Ishikawa (cell line): ENCODE measurements around the gene ABTB2.

Experiments
- CEBPB ChIP-seq: IDR thresholded peaks from 2 replicates; pipeline ENCODE4 v1.6.1; 2012
- CREB1 ChIP-seq: IDR thresholded peaks from 2 replicates; pipeline ENCODE4 v1.6.1; 2012; ENCODE audit warnings: low read depth
- EGR1 ChIP-seq: IDR thresholded peaks from 2 replicates; pipeline ENCODE4 v1.6.1; 2012
- EP300 ChIP-seq: IDR thresholded peaks from 2 replicates; pipeline ENCODE4 v1.6.1; 2012; ENCODE audit warnings: borderline replicate concordance
- FOXM1 ChIP-seq: IDR thresholded peaks from 2 replicates; pipeline ENCODE4 v1.6.1; 2012; ENCODE audit warnings: low read depth, borderline replicate concordance
- MAX ChIP-seq: IDR thresholded peaks from 2 replicates; pipeline ENCODE4 v1.6.1; 2012
- NFIC ChIP-seq: IDR thresholded peaks from 2 replicates; pipeline ENCODE4 v1.6.1; 2012
- RAD21 ChIP-seq: IDR thresholded peaks from 2 replicates; pipeline ENCODE4 v1.6.1; 2012; ENCODE audit warnings: low read depth
- TAF1 ChIP-seq: IDR thresholded peaks from 2 replicates; pipeline ENCODE4 v1.6.1; 2012; ENCODE audit warnings: low read depth, mild to moderate bottlenecking
- TCF12 ChIP-seq: IDR thresholded peaks from 2 replicates; pipeline ENCODE4 v1.6.1; 2012; ENCODE audit warnings: low read depth
- TEAD4 ChIP-seq: IDR thresholded peaks from 2 replicates; pipeline ENCODE4 v1.6.1; 2012
- YY1 ChIP-seq: IDR thresholded peaks from 2 replicates; pipeline ENCODE4 v1.6.1; 2012; ENCODE audit warnings: low read depth
- TF ChIP-seq, protein P1 (sequence below): IDR thresholded peaks from 2 replicates; pipeline ENCODE4 v1.6.1; 2012; ENCODE audit warnings: low read depth, mild to moderate bottlenecking
- TF ChIP-seq, protein P2 (sequence below): IDR thresholded peaks from 2 replicates; pipeline ENCODE4 v1.6.1; 2012

DNA sequence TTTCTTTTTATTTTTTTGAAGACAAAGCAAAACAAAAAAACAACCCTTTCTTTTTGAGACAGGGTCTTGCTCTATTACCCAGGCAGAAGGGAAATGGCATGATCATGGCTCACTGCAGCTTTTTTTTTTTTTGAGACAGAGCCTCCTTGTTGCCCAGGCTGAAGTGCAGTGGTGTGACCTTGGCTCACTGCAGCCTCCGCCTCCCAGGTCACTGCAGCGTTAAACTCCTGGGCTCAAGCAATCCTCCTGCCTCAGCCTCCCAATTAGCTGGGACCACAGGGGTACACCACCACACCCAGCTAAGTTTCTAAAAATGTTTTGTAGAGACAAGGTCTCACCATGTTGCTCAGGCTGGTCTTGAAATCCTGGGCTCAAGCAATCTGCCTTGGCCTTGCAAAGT is 124.6 kb downstream of the ABTB2 start:
- TF ChIP-seq CREB1 (no peak), RAD21 (no peak), YY1 (no peak), FOXM1 (no peak), MAX (no peak), NFIC (no peak), EP300 (no peak), TEAD4 (no peak), CEBPB (no peak), TAF1 (no peak), TCF12 (no peak), EGR1 (no peak)
- TF ChIP-seq, protein P1, sequence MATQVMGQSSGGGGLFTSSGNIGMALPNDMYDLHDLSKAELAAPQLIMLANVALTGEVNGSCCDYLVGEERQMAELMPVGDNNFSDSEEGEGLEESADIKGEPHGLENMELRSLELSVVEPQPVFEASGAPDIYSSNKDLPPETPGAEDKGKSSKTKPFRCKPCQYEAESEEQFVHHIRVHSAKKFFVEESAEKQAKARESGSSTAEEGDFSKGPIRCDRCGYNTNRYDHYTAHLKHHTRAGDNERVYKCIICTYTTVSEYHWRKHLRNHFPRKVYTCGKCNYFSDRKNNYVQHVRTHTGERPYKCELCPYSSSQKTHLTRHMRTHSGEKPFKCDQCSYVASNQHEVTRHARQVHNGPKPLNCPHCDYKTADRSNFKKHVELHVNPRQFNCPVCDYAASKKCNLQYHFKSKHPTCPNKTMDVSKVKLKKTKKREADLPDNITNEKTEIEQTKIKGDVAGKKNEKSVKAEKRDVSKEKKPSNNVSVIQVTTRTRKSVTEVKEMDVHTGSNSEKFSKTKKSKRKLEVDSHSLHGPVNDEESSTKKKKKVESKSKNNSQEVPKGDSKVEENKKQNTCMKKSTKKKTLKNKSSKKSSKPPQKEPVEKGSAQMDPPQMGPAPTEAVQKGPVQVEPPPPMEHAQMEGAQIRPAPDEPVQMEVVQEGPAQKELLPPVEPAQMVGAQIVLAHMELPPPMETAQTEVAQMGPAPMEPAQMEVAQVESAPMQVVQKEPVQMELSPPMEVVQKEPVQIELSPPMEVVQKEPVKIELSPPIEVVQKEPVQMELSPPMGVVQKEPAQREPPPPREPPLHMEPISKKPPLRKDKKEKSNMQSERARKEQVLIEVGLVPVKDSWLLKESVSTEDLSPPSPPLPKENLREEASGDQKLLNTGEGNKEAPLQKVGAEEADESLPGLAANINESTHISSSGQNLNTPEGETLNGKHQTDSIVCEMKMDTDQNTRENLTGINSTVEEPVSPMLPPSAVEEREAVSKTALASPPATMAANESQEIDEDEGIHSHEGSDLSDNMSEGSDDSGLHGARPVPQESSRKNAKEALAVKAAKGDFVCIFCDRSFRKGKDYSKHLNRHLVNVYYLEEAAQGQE = no peak
- TF ChIP-seq, protein P2, sequence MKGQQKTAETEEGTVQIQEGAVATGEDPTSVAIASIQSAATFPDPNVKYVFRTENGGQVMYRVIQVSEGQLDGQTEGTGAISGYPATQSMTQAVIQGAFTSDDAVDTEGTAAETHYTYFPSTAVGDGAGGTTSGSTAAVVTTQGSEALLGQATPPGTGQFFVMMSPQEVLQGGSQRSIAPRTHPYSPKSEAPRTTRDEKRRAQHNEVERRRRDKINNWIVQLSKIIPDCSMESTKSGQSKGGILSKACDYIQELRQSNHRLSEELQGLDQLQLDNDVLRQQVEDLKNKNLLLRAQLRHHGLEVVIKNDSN = no peak
